Glutamatergic neuron (in vitro differentiated cells): ENCODE results near the gene SBK1. TPM values are rescaled to one million over a fixed set of nuclear protein-coding genes. Genes with fewer than 3 reads are reported as not detected.

Experiments
- DNase-seq: peaks from one replicate; pipeline ENCODE4 v3.0.0; 2022
- H3K27ac Mint-ChIP-seq: one replicate; pipeline ENCODE4 v1.8.0; 2020; ENCODE audit warnings: mild to moderate bottlenecking, mixed read lengths, inconsistent platforms; ENCODE audit not compliant: unreplicated experiment
- H3K27me3 Mint-ChIP-seq: one replicate; pipeline ENCODE4 v1.8.0; 2020; ENCODE audit warnings: mild to moderate bottlenecking, moderate library complexity, mixed read lengths, inconsistent platforms; ENCODE audit not compliant: unreplicated experiment
- H3K36me3 Mint-ChIP-seq: one replicate; pipeline ENCODE4 v1.8.0; 2020; ENCODE audit warnings: mild to moderate bottlenecking, mixed read lengths, inconsistent platforms; ENCODE audit not compliant: unreplicated experiment
- H3K4me1 Mint-ChIP-seq: one replicate; pipeline ENCODE4 v1.8.0; 2020; ENCODE audit warnings: mild to moderate bottlenecking, low read depth, mixed read lengths, inconsistent platforms; ENCODE audit not compliant: unreplicated experiment
- H3K4me3 Mint-ChIP-seq: one replicate; pipeline ENCODE4 v1.8.0; 2020; ENCODE audit warnings: mild to moderate bottlenecking, mixed read lengths, inconsistent platforms; ENCODE audit not compliant: unreplicated experiment
- H3K9me3 Mint-ChIP-seq: one replicate; pipeline ENCODE4 v1.8.0; 2020; ENCODE audit warnings: mild to moderate bottlenecking, moderate library complexity, mixed read lengths, inconsistent platforms; ENCODE audit not compliant: unreplicated experiment
- total RNA-seq: library from RNA; stranded (reverse); fragmentation: NEBNext Ultra II Directional; extraction: Animal tissue kit (Norgen Biotek cat#: 25700); gene quantifications from one replicate; pipeline ENCODE4 v1.2.1, GENCODE V29; 2021; ENCODE audit not compliant: unreplicated experiment
- TF ChIP-seq, protein P1 (sequence below): fragments of 200-600 bp; sonication (generic); IDR thresholded peaks from one replicate; pipeline ENCODE4 v1.5.0; 2021; ENCODE audit not compliant: partially characterized antibody, unreplicated experiment

The SBK1 gene
- total RNA-seq, 1 donor from 2014 or later, result 117 TPM

DNA sequence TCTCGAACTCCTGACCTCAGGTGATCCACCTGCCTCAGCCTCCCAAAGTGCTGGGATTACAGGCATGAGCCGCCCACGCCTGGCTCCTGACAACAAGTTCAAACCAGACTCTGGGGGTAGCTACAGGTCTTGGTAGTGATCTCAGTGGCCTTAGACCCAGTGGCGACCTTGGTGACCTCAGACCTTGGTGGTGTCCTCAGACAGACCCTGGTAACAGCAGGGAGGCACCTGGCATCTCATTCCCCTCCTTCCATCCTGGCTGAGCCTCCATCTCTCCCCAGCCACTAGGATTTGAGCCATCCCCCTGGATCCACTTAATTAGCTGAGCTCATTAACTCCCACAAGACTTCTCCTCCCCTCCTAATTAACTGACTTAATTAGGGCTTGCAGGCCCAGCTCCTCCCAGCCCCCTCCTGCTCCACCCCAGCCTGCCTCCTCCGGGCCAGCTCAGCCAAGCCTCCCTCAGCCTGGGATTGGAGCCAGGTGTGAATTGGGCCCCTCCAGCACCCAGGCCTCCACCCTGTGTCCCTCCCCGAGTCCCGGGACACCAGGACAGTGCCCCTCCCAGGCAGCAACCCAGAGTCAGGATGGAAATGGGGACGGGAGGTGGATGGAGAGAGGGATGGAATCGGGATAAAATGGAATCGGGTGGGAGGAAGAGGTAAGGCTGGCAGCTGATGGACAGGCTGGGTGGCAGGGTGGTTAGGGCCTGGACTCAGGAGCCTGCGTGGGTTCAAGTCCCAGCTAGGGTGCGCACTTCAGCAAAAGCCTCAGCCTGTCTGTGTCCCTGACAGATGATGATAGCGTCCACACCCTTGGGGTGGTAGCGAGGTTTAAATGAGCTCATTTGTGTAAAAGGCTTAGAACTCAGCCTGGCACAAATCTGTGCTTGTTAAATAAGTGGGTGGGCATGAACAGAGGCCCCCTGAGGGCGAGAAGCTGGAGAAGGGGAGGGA, 11.2 kb upstream of the SBK1 start:
- peaks cover 11% of the 10 kb centered on the region for H3K27me3 Mint-ChIP-seq
- DNase-seq, result peak; percentile 64
- peaks cover 2% of the 10 kb centered on the region for H3K9me3 Mint-ChIP-seq
- TF ChIP-seq, protein P1, sequence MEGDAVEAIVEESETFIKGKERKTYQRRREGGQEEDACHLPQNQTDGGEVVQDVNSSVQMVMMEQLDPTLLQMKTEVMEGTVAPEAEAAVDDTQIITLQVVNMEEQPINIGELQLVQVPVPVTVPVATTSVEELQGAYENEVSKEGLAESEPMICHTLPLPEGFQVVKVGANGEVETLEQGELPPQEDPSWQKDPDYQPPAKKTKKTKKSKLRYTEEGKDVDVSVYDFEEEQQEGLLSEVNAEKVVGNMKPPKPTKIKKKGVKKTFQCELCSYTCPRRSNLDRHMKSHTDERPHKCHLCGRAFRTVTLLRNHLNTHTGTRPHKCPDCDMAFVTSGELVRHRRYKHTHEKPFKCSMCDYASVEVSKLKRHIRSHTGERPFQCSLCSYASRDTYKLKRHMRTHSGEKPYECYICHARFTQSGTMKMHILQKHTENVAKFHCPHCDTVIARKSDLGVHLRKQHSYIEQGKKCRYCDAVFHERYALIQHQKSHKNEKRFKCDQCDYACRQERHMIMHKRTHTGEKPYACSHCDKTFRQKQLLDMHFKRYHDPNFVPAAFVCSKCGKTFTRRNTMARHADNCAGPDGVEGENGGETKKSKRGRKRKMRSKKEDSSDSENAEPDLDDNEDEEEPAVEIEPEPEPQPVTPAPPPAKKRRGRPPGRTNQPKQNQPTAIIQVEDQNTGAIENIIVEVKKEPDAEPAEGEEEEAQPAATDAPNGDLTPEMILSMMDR, result peak; percentile 12
- no peaks in the 10 kb centered on the region for H3K36me3 Mint-ChIP-seq
- no peak overlapping the region for H3K27ac Mint-ChIP-seq
- H3K4me3 Mint-ChIP-seq, result no peak overlapping the region
- H3K4me1 Mint-ChIP-seq, result peaks cover 1% of the 10 kb centered on the region

DNA sequence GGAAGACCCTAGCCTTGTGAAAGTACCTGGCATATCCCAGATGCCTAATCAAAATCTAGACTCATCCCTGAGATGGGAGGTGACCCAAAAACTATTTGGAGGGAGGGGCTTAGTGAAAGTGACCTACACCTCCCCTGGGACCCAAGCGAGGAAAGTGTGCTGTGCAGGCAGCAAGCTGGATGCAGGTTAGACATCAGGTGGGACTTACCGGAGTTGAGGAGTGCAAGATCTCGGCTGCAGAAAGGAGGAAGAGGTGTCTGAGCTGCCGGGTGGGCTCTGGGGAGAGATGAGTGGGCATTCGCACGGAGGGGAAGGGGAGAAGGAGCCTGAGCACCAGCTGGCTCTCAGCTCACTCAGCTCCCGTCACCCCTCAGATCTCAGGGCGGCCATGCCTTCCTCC, 10.3 kb upstream of the SBK1 start:
- TF ChIP-seq, protein P1, result no peak
- Mint-ChIP-seq H3K4me3 (no peak overlapping the region), H3K9me3 (peaks cover 2% of the 10 kb centered on the region), H3K4me1 (peaks cover 1% of the 10 kb centered on the region), H3K27ac (no peak overlapping the region), H3K36me3 (no peaks in the 10 kb centered on the region), H3K27me3 (peaks cover 11% of the 10 kb centered on the region)
- no peak for DNase-seq

DNA sequence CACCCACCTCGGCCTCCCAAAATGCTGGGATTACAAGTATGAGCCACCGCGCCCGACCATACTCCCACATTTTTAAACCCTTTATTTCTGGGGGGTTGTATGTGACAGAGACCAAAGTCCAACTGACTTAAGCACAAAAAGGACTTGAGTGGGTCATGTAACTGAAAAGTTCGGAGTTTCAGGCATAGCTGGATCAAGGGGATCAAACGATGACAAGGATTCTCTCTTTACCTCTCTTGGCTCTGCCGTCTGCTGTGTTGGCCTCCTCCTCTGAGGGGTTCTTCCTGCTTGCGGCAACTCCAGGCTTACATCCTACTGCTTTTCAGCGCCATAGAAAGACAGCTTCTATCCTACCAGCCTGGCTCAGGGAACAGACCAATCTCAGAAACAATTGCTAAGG, 9.2 kb upstream of the SBK1 start:
- H3K4me3 Mint-ChIP-seq, result no peak overlapping the region
- H3K27ac Mint-ChIP-seq, result no peak overlapping the region
- peaks cover 5% of the 10 kb centered on the region for H3K4me1 Mint-ChIP-seq
- no peaks in the 10 kb centered on the region for H3K36me3 Mint-ChIP-seq
- H3K9me3 Mint-ChIP-seq, result peaks cover 2% of the 10 kb centered on the region
- DNase-seq, result no peak
- peaks cover 10% of the 10 kb centered on the region for H3K27me3 Mint-ChIP-seq
- TF ChIP-seq, protein P1, result no peak

DNA sequence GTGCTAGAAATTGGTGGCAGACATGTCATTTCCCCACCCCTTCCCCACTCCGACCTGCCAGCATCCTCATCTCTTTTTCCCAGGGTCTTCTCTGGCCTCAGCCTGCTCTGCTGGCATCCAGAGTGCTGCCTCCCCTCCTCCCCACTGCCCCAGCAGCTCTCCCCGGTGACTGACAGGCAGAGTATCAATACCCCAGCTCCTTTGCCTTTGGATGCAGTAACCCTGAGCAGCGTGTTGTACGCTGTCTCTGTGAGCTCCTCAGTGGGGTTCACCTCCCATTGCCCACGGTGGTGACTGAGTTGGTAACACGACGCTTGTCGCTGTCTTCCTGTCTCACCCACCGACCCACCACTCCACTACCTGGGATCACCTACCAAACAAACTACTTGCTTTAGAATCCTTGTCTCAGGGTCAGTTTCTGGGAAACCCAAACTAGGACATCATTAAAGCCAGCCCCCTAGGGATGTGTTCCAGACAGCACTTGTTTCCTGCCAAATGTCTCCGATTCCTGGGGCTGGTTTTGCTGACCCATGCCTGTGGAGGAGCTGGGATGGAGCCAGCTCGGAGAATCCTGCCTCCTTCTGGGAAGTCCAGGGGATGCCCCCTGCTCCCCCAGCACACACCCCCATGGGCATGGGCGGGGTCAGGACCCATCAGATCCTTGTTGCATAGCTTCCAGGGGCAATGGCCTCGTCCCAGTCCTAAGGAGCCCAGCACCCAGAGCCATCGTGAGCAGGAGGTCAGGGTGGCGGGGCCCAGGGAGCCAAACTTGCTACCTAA, 8.3 kb upstream of the SBK1 start:
- no peak for DNase-seq
- H3K27ac Mint-ChIP-seq, result no peak overlapping the region
- peaks cover 2% of the 10 kb centered on the region for H3K9me3 Mint-ChIP-seq
- no peak overlapping the region for H3K4me3 Mint-ChIP-seq
- TF ChIP-seq, protein P1, result no peak
- H3K27me3 Mint-ChIP-seq, result peaks cover 12% of the 10 kb centered on the region
- no peaks in the 10 kb centered on the region for H3K36me3 Mint-ChIP-seq
- peaks cover 9% of the 10 kb centered on the region for H3K4me1 Mint-ChIP-seq

DNA sequence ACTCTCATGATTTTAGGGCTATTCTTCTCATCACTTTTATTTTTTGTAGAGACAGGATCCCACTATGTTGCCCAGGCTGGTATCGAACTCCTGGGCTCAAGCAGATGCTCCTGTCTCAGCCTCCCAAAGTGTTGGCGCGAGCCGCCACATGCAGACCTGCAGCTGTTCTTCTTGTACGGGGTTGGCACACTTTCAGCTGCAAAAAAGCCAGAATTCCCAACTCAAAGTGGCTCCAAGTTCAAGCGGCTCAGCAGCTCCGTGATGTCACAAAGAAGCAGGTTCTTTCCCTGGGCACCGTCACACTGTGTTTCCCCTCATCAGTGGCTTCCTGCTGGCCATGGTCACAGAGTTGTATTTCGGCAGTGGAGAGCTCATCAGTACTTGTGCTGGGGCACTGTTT, 6.7 kb upstream of the SBK1 start:
- no peak for DNase-seq
- Mint-ChIP-seq H3K27ac (no peak overlapping the region), H3K4me1 (peaks cover 12% of the 10 kb centered on the region), H3K36me3 (no peaks in the 10 kb centered on the region), H3K27me3 (peaks cover 12% of the 10 kb centered on the region), H3K4me3 (no peak overlapping the region), H3K9me3 (peaks cover 5% of the 10 kb centered on the region)
- TF ChIP-seq, protein P1, result no peak
